Keratinocyte (primary cell): ENCODE data around the gene DIP2C.

Experiments used
- CTCF ChIP-seq, 3 experiments: IDR thresholded peaks in 1 of 3; conservative IDR thresholded peaks in 1 of 3; optimal IDR thresholded peaks in 1 of 3; 2 replicates in 2 of 3; 3 replicates in 1 of 3; pipeline versions ENCODE3 to v1.5.1; 2011; ENCODE audit warnings: low read length in 3 of 3, mild to moderate bottlenecking in 3 of 3, moderate library complexity in 2 of 3, control low read depth in 1 of 3, inconsistent platforms in 1 of 3; ENCODE audit not compliant: insufficient read depth in 2 of 3; ENCODE audit errors: extremely low read depth in 1 of 3
- EZH2 ChIP-seq: IDR thresholded peaks from one replicate; pipeline ENCODE4 v1.6.1; 2012; ENCODE audit warnings: inconsistent platforms, mild to moderate bottlenecking, low read length, moderate library complexity

GRCh38 chr10:486206-486605 lies 203.3 kb downstream of the DIP2C start:
- no peak for TF ChIP-seq CTCF (optimal IDR thresholded peaks at IDR 0.05 in 1 of 3, IDR thresholded peaks at IDR 0.05 in 1 of 3, conservative IDR thresholded peaks at IDR 0.05 in 1 of 3; ENCODE audit: extremely low read depth in 1 of 3, insufficient read depth in 2 of 3, low read length in 3 of 3)
- TF ChIP-seq EZH2 = no peak
